Neutrophil (primary cell): ENCODE results near the gene DHRS13.

ENCODE experiments used
- H3K27ac ChIP-seq: fragments of 200-600 bp; sonication (generic); 2 replicates; pipeline ENCODE4 v1.5.1; 2016; ENCODE audit warnings: mild to moderate bottlenecking, moderate library complexity
- H3K27me3 ChIP-seq: fragments of 200-600 bp; sonication (generic); 2 replicates; pipeline ENCODE4 v1.6.0; 2016; ENCODE audit warnings: mild to moderate bottlenecking
- H3K36me3 ChIP-seq: fragments of 200-600 bp; sonication (generic); 2 replicates; pipeline ENCODE4 v1.5.1; 2017
- H3K4me1 ChIP-seq, 2 experiments: fragments of 200-600 bp in 1 of 2; sonication (generic) in 1 of 2; 1 replicate in 1 of 2; 2 replicates in 1 of 2; pipeline versions ENCODE4 v1.5.1 to v1.6.1; 2013 to 2016; ENCODE audit warnings: low read depth in 1 of 2, low read length in 1 of 2, mild to moderate bottlenecking in 1 of 2, moderate library complexity in 1 of 2; ENCODE audit not compliant: control insufficient read depth in 1 of 2, insufficient read depth in 1 of 2
- H3K4me3 ChIP-seq, 2 experiments: fragments of 200-600 bp in 1 of 2; sonication (generic) in 1 of 2; 1 replicate in 1 of 2; 2 replicates in 1 of 2; pipeline ENCODE4 v1.5.1; 2013 to 2016; ENCODE audit warnings: low read depth in 1 of 2, low read length in 1 of 2, mild to moderate bottlenecking in 1 of 2, moderate library complexity in 1 of 2
- H3K9me3 ChIP-seq: fragments of 200-600 bp; sonication (generic); 2 replicates; pipeline ENCODE4 v1.5.1; 2016
- CTCF ChIP-seq: fragments of 200-600 bp; sonication (generic); IDR thresholded peaks from 2 replicates; pipeline ENCODE4 v1.5.1; 2016; ENCODE audit warnings: antibody characterized with exemption

The DHRS13 gene

GRCh38 chr17:28912938-28913333 is 10.1 kb upstream of the DHRS13 start:
- Histone ChIP-seq H3K27ac (peak overlapping the region; percentile 18), H3K4me1 (no peaks in the 10 kb centered on the region), H3K4me3 (no peak overlapping the region), H3K9me3 (no peaks in the 10 kb centered on the region), H3K36me3 (peaks cover 100% of the 10 kb centered on the region), H3K27me3 (no peaks in the 10 kb centered on the region)
- TF ChIP-seq CTCF: no peak

GRCh38 chr17:28912281-28912937 is 9.5 kb upstream of the DHRS13 start:
- no peaks in the 10 kb centered on the region for H3K9me3 ChIP-seq
- no peaks in the 10 kb centered on the region for H3K4me1 ChIP-seq
- peaks cover 100% of the 10 kb centered on the region for H3K36me3 ChIP-seq
- TF ChIP-seq CTCF: no peak
- no peaks in the 10 kb centered on the region for H3K27me3 ChIP-seq
- H3K4me3 ChIP-seq: no peak overlapping the region
- peak overlapping the region; percentile 18 for H3K27ac ChIP-seq

- no peak for TF ChIP-seq CTCF
- no peak overlapping the region for H3K27ac ChIP-seq
- H3K4me1 ChIP-seq: no peaks in the 10 kb centered on the region
- H3K9me3 ChIP-seq: no peaks in the 10 kb centered on the region
- H3K4me3 ChIP-seq: no peak overlapping the region
- no peaks in the 10 kb centered on the region for H3K27me3 ChIP-seq
- H3K36me3 ChIP-seq: peaks cover 100% of the 10 kb centered on the region
These were observed 8.6 kb upstream of the DHRS13 start for GRCh38 chr17:28911411-28912045.

- Histone ChIP-seq H3K36me3 (peaks cover 100% of the 10 kb centered on the region), H3K4me1 (no peaks in the 10 kb centered on the region), H3K27ac (peak overlapping the region; percentile 34), H3K27me3 (no peaks in the 10 kb centered on the region), H3K4me3 (no peak overlapping the region), H3K9me3 (no peaks in the 10 kb centered on the region)
- no peak for TF ChIP-seq CTCF
These were observed 7.7 kb upstream of the DHRS13 start for GRCh38 chr17:28910534-28910933.

GRCh38 chr17:28908640-28909167 is 5.8 kb upstream of the DHRS13 start:
- H3K4me1 ChIP-seq: peaks cover 0 to under 1% of the 10 kb centered on the region in 2 experiments
- peaks cover 90% of the 10 kb centered on the region for H3K36me3 ChIP-seq
- H3K27ac ChIP-seq: no peak overlapping the region
- no peaks in the 10 kb centered on the region for H3K9me3 ChIP-seq
- H3K4me3 ChIP-seq: no peak overlapping the region
- no peak for TF ChIP-seq CTCF
- H3K27me3 ChIP-seq: no peaks in the 10 kb centered on the region
